KMS-11 (cell line): Measurements from ENCODE around the gene GRIK2.

Experiments used
- H2AFZ ChIP-seq: fragments of 200-600 bp; sonication (generic); 2 replicates; pipeline ENCODE4 v1.6.1; 2016; ENCODE audit warnings: antibody characterized with exemption, mixed run types, low read depth
- H3K27ac ChIP-seq: fragments of 200-600 bp; sonication (generic); 2 replicates; pipeline ENCODE4 v1.6.1; 2016; ENCODE audit warnings: mild to moderate bottlenecking, mixed run types
- H3K27me3 ChIP-seq: fragments of 200-600 bp; sonication (generic); 2 replicates; pipeline ENCODE4 v1.6.1; 2017; ENCODE audit warnings: mild to moderate bottlenecking, low read depth, mixed run types, moderate library complexity; ENCODE audit not compliant: insufficient read depth
- H3K36me3 ChIP-seq: fragments of 200-600 bp; sonication (generic); 2 replicates; pipeline ENCODE4 v1.6.1; 2017; ENCODE audit warnings: mild to moderate bottlenecking, mixed run types; ENCODE audit not compliant: insufficient read depth
- H3K4me1 ChIP-seq: fragments of 200-600 bp; sonication (generic); 2 replicates; pipeline ENCODE4 v1.6.1; 2016; ENCODE audit warnings: mild to moderate bottlenecking, low read depth, mixed run types; ENCODE audit not compliant: poor library complexity, severe bottlenecking
- H3K4me2 ChIP-seq: fragments of 200-600 bp; sonication (generic); 2 replicates; pipeline ENCODE4 v1.7.0; 2016; ENCODE audit warnings: mild to moderate bottlenecking, mixed run types
- H3K4me3 ChIP-seq: fragments of 200-600 bp; sonication (generic); IDR thresholded peaks from 2 replicates; pipeline ENCODE4 v1.6.1; 2017; ENCODE audit warnings: low read depth, low read length, mixed read lengths; ENCODE audit not compliant: insufficient read depth
- H3K79me2 ChIP-seq: fragments of 200-600 bp; sonication (generic); 2 replicates; pipeline ENCODE4 v1.6.1; 2016; ENCODE audit warnings: low read depth, mixed run types; ENCODE audit not compliant: insufficient read depth
- H3K9ac ChIP-seq: fragments of 200-600 bp; sonication (generic); 2 replicates; pipeline ENCODE4 v1.6.1; 2016; ENCODE audit warnings: mild to moderate bottlenecking, mixed run types
- H4K20me1 ChIP-seq: fragments of 200-600 bp; sonication (generic); 2 replicates; pipeline ENCODE4 v1.6.1; 2016; ENCODE audit warnings: mild to moderate bottlenecking, mixed run types; ENCODE audit not compliant: insufficient read depth
- TF ChIP-seq, protein P1 (sequence below): fragments of 200-600 bp; sonication (generic); conservative IDR thresholded peaks from 2 replicates; pipeline ENCODE4 v1.6.1; 2017; ENCODE audit warnings: low read depth, mild to moderate bottlenecking, antibody characterized with exemption, low read length, moderate library complexity, mixed read lengths

Gene GRIK2

DNA sequence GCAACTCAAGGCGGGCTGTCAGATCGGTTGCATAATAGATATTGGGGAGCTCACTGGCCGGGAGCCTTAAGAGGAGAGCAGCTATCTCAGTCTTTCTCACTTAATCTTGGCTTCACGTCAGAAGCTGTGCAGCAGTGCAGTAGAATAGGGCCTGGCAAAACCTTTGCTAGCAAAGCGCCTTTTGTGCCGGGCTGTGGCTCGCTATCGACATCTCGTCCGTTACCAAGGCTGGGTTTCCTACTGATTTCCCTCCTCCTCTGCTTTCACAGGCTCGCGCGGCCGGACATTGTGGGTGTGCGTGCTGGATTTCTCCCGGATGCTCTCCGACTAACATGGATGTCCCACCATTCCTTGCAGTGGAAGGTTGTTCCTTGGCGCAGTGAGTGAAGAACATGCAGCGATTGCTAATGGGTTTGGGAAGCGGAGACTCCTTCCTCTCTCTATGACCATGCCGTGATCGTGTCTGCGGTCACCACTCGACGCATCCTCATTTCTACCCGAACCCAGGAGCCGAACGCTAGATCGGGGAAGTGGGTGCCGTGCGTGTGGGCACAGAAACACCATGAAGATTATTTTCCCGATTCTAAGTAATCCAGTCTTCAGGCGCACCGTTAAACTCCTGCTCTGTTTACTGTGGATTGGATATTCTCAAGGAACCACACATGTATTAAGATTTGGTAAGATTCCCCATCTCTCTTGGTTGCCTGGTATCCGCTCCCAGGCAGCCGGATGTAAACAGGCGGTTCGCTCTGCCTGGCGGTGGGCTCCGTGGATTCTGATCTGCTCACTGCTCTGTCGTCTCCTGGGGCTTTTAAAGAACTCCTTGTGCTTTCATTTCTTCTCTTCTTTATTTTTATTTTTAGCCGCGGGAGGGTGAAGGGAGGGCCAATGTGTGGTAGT lies 5.5 kb downstream of the GRIK2 start:
- Histone ChIP-seq H2AFZ (no peak overlapping the region), H3K4me3 (no peak overlapping the region), H3K4me1 (no peaks in the 10 kb centered on the region), H3K36me3 (no peaks in the 10 kb centered on the region), H3K9ac (no peak overlapping the region), H4K20me1 (no peaks in the 10 kb centered on the region), H3K27ac (no peak overlapping the region), H3K79me2 (no peaks in the 10 kb centered on the region), H3K4me2 (no peak overlapping the region), H3K27me3 (no peaks in the 10 kb centered on the region)
- TF ChIP-seq, protein P1, sequence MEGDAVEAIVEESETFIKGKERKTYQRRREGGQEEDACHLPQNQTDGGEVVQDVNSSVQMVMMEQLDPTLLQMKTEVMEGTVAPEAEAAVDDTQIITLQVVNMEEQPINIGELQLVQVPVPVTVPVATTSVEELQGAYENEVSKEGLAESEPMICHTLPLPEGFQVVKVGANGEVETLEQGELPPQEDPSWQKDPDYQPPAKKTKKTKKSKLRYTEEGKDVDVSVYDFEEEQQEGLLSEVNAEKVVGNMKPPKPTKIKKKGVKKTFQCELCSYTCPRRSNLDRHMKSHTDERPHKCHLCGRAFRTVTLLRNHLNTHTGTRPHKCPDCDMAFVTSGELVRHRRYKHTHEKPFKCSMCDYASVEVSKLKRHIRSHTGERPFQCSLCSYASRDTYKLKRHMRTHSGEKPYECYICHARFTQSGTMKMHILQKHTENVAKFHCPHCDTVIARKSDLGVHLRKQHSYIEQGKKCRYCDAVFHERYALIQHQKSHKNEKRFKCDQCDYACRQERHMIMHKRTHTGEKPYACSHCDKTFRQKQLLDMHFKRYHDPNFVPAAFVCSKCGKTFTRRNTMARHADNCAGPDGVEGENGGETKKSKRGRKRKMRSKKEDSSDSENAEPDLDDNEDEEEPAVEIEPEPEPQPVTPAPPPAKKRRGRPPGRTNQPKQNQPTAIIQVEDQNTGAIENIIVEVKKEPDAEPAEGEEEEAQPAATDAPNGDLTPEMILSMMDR = no peak

DNA sequence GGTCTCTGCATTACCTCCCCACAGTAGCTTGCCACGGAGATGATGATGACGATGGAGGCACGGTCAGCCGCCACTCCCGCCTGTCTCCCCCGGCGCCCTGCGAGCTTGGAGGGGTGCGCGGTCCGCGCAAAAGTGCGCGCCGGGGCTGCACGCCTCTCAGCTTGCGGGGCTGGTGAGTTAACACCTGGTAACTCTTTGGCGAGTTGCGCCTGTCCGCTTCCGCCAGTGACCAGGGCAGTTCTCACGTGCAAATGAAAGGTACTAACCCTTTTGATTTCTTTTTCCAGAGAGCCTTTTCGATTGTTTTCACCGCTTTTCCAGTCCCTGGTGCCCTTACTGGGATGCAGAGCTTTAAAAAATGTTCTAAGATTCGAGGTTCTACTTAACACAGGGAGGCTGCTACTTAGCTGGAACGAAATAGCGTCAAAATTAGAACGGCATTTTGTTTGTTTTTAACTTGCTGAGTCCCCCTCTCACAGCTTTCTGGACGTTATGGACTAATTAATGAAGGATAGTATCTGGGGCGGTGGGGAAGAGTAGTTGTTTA lies 6.2 kb downstream of the GRIK2 start:
- TF ChIP-seq, protein P1 = no peak
- Histone ChIP-seq H4K20me1 (no peaks in the 10 kb centered on the region), H2AFZ (no peak overlapping the region), H3K4me1 (no peaks in the 10 kb centered on the region), H3K36me3 (no peaks in the 10 kb centered on the region), H3K4me2 (no peak overlapping the region), H3K27ac (no peak overlapping the region), H3K9ac (no peak overlapping the region), H3K79me2 (no peaks in the 10 kb centered on the region), H3K27me3 (no peaks in the 10 kb centered on the region), H3K4me3 (no peak overlapping the region)

DNA sequence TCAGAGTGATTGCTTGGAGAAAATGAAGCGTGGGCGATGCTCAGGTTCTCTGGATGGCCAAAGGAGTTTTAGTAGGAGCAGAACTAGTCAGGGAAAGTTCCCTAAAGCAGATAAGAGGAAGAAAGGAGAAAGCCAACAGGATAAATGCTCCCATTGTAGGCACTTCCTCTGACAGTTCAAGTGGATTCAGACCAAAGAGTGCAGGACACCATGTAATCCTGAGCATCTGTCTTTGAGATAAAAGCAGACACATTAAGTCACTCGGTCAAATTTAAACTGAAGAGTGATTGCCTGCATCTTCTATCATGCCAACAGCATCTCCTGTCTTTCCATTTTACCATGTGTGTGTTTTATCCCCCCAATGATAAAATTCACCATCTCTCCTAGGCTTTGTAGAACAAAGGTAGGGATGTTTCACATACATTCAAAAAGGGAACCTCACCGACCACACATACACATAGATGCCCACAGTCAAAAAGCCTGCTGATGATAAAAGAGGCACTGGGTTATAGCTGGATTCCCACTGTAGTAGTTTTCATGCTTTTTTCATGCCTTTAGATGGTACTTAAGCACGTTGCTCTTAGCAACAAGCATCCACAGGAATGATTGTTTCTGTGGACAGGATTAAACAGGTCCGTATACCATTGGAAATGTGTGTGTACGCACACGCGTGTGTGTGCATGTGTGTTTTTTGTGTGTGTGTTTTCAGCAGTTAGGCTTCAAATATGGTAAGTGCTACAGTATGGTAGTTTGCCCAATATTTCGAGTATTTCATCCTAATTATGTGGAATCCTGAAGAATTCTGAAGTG lies 7.0 kb downstream of the GRIK2 start:
- H3K27me3 ChIP-seq = no peaks in the 10 kb centered on the region
- H2AFZ ChIP-seq = no peak overlapping the region
- H3K9ac ChIP-seq = no peak overlapping the region
- no peaks in the 10 kb centered on the region for H3K4me1 ChIP-seq
- H3K4me3 ChIP-seq = no peak overlapping the region
- H3K4me2 ChIP-seq = no peak overlapping the region
- no peaks in the 10 kb centered on the region for H3K79me2 ChIP-seq
- H3K27ac ChIP-seq = no peak overlapping the region
- no peaks in the 10 kb centered on the region for H3K36me3 ChIP-seq
- TF ChIP-seq, protein P1 = no peak
- H4K20me1 ChIP-seq = no peaks in the 10 kb centered on the region

DNA sequence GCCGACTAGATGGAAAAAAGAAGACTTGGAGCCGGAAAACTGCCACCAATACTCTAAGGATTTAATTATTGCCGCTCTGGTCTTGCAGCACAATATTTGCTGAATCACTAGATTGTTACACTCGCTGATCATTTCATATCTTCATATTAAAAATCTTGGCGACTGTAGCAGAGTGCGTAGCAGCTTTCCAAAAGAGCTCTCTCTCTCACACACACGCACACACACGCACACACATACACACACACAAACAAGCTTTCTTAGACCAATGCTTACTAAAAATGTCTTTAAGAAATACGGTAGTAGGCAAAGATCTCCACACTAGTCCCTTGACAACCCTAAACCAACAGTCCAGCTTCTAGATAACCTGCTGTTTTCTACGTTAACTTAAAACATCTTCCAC lies 7.7 kb downstream of the GRIK2 start:
- H3K27ac ChIP-seq = no peak overlapping the region
- H3K4me2 ChIP-seq = no peak overlapping the region
- no peaks in the 10 kb centered on the region for H3K79me2 ChIP-seq
- H3K36me3 ChIP-seq = no peaks in the 10 kb centered on the region
- TF ChIP-seq, protein P1 = no peak
- H2AFZ ChIP-seq = no peak overlapping the region
- no peak overlapping the region for H3K4me3 ChIP-seq
- H3K9ac ChIP-seq = no peak overlapping the region
- H3K27me3 ChIP-seq = no peaks in the 10 kb centered on the region
- H4K20me1 ChIP-seq = no peaks in the 10 kb centered on the region
- no peaks in the 10 kb centered on the region for H3K4me1 ChIP-seq
